ENCODE data around the gene IRS1. TPM values are rescaled to one million over a fixed set of nuclear protein-coding genes. Genes with fewer than 3 reads are reported as not detected.
"Not testable (repeated sequence)": the region's sequence is repeated elsewhere in the genome, so short reads cannot be mapped to it uniquely, and the experiment has no call there.

The IRS1 gene
- total and polyA plus RNA-seq, 3 experiments from 2014 or later, result 0.20 to 3.9 (median 3.6) TPM

GRCh38 chr2:226834880-226835279 is 35.3 kb upstream of the IRS1 start:
- H3K9me3 ChIP-seq (ENCODE audit: low read length); H3K9me3 Mint-ChIP-seq; H3K36me3 ChIP-seq (ENCODE audit: insufficient read depth, low read length); DNase-seq; H3K27me3 ChIP-seq (ENCODE audit: insufficient read depth, low read length, poor library complexity, severe bottlenecking); H3K27me3 Mint-ChIP-seq: not testable (repeated sequence)
- CTCF ChIA-PET, result interaction anchor here (1.0 to 1.6 kb wide), 4 partner anchors 14 to 62 kb away, joined by 3 to 5 read pairs (median 4); partner anchors contain the start of gene IRS1
- Histone ChIP-seq H3K4me3 (ENCODE audit: low read length) (peak overlapping the region; percentile 85), H3K4me1 (ENCODE audit: insufficient read depth, low read length) (peaks cover 45% of the 10 kb centered on the region), H3K27ac (ENCODE audit: low read depth, low read length) (peak overlapping the region; percentile 99)
- Mint-ChIP-seq H3K36me3 (peaks cover 0 to 11% (median 1%) of the 10 kb centered on the region in 3 donors), H3K4me3 (peak overlapping the region; percentile 86 to 98 (median 94)), H3K27ac (peak overlapping the region in 4 of 8 donors; percentile 4 to 100 (median 98)), H3K4me1 (peaks cover 49 to 58% (median 57%) of the 10 kb centered on the region in 3 donors)
- POLR2A ChIA-PET, result interaction anchor here (1.1 to 3.0 kb wide), 3 partner anchors 32 to 44 kb away, joined by 3 to 33 read pairs (median 7); partner anchors contain the start of gene IRS1

DNA sequence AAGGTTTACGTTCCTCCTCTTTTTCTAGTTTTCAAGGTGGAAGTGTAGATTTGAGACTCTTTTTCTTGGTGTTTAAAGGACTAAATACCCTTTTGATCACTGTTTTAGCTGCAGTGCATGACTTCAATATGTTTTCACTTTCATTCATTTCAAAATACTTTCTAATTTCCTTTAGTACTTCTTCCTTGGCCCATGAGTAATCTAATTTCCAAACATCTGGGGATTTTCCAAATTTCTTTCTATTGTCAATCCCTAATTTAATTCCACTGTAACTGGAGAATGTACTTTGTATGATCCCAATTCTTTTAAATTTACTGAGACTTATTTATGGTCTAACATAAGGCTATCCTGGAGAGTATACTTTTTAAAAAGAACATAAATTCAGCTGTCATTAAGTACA is 32.4 kb upstream of the IRS1 start:
- Mint-ChIP-seq H3K4me1 (peaks cover 24 to 30% (median 29%) of the 10 kb centered on the region in 3 donors), H3K36me3 (peaks cover 0 to 11% (median 1%) of the 10 kb centered on the region in 3 donors), H3K9me3 (no peaks in the 10 kb centered on the region), H3K27ac (no peak overlapping the region), H3K4me3 (no peak overlapping the region), H3K27me3 (peaks cover 0 to 2% of the 10 kb centered on the region in 2 donors)
- ChIA-PET POLR2A (no interaction called here), CTCF (no interaction called here)
- Histone ChIP-seq H3K9me3 (ENCODE audit: low read length) (no peaks in the 10 kb centered on the region), H3K27ac (ENCODE audit: low read depth, low read length) (no peak overlapping the region), H3K27me3 (ENCODE audit: insufficient read depth, low read length, poor library complexity, severe bottlenecking) (no peaks in the 10 kb centered on the region), H3K4me3 (ENCODE audit: low read length) (no peak overlapping the region), H3K36me3 (ENCODE audit: insufficient read depth, low read length) (no peaks in the 10 kb centered on the region), H3K4me1 (ENCODE audit: insufficient read depth, low read length) (peaks cover 18% of the 10 kb centered on the region)
- DNase-seq, result no peak

DNA sequence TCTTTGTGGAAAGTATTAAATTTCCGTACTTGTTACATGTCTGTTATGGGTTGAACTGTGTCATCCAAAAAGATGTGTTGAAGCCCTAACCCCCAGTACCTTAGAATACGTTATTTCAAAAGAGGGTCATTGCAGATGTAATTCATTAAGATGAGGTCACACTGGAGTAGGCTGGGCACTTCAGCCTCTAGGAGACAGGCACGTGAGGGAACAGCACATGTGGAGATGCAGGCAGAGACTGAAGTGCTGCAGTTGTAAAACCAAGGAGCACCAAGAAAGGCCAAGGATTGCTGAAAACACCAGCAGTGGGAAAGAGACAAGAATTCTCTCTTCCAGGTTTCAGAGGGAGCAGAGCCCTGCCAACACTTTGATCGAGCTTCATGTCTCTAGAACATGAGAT is 31.6 kb upstream of the IRS1 start:
- no peaks in the 10 kb centered on the region for H3K27me3 ChIP-seq (ENCODE audit: insufficient read depth, low read length, poor library complexity, severe bottlenecking)
- CTCF ChIA-PET, result interaction anchor here (1.3 kb wide), 1 partner anchor 9 kb away, joined by 3 read pairs; no protein-coding TSS in a partner anchor
- H3K36me3 ChIP-seq (ENCODE audit: insufficient read depth, low read length), result no peaks in the 10 kb centered on the region
- Mint-ChIP-seq H3K4me1 (peaks cover 18 to 23% (median 23%) of the 10 kb centered on the region in 3 donors), H3K9me3 (no peaks in the 10 kb centered on the region), H3K27me3 (peaks cover 0 to 2% of the 10 kb centered on the region in 2 donors), H3K4me3 (no peak overlapping the region), H3K36me3 (peaks cover 0 to 9% (median 1%) of the 10 kb centered on the region in 3 donors), H3K27ac (peak overlapping the region in 1 of 8 donors; percentile 30)
- POLR2A ChIA-PET, result no interaction called here
- H3K4me1 ChIP-seq (ENCODE audit: insufficient read depth, low read length), result peaks cover 13% of the 10 kb centered on the region
- DNase-seq, result no peak
- no peaks in the 10 kb centered on the region for H3K9me3 ChIP-seq (ENCODE audit: low read length)
- no peak overlapping the region for H3K27ac ChIP-seq (ENCODE audit: low read depth, low read length)
- H3K4me3 ChIP-seq (ENCODE audit: low read length), result no peak overlapping the region

DNA sequence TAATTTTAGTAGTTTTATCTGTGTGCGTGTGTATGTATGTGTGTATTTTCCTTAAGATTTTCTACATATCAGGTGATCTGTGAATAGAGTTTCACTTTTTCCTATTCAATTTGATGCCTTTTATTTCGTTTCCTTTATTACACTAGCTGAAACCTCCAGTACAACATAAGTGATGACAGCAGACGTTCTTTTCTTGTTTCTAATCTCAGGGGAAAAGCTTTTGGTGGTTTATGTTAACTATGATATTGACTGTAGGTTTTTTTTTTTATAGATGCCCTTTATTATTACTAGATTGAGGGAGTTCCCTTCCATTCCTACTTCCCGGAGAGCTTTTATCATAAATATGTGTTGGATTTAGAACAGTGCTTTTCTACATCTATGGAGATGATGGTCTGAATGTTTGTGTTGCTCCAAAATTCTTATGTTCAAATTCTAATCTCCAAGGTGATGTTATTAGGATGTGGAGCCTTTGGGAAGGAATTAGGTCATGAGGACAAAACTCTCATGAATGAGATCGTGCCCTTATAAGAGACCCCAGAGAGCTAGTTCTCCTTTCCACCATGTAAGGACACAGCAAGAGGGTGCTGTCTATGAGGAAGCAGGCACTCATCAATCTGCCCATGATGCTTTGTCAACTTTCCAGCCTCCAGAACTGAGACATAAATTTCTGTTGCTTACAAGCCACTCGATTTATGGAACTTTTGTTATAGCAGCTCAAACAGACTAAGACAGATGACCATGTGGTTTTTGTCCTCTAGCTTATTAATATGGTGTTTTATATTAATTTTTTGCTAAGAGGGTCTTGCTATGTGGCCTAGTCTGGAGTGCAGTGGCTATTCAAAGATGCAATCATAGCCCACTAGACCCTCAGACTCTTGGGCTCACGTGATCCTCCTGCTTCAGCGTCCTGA is 30.4 kb upstream of the IRS1 start:
- Mint-ChIP-seq H3K4me3 (no peak overlapping the region), H3K36me3 (peaks cover 0 to 1% (median 1%) of the 10 kb centered on the region in 3 donors), H3K4me1 (peaks cover 12 to 19% (median 17%) of the 10 kb centered on the region in 3 donors), H3K9me3 (no peaks in the 10 kb centered on the region), H3K27ac (peak overlapping the region in 1 of 8 donors; percentile 9), H3K27me3 (no peaks in the 10 kb centered on the region)
- Histone ChIP-seq H3K27ac (ENCODE audit: low read depth, low read length) (no peak overlapping the region), H3K36me3 (ENCODE audit: insufficient read depth, low read length) (no peaks in the 10 kb centered on the region), H3K4me3 (ENCODE audit: low read length) (no peak overlapping the region), H3K27me3 (ENCODE audit: insufficient read depth, low read length, poor library complexity, severe bottlenecking) (no peaks in the 10 kb centered on the region), H3K4me1 (ENCODE audit: insufficient read depth, low read length) (peaks cover 6% of the 10 kb centered on the region), H3K9me3 (ENCODE audit: low read length) (no peaks in the 10 kb centered on the region)
- ChIA-PET CTCF (interaction anchor here (1.3 kb wide), 1 partner anchor 8 kb away, joined by 3 read pairs; no protein-coding TSS in a partner anchor), POLR2A (no interaction called here)
- DNase-seq, result no peak

DNA sequence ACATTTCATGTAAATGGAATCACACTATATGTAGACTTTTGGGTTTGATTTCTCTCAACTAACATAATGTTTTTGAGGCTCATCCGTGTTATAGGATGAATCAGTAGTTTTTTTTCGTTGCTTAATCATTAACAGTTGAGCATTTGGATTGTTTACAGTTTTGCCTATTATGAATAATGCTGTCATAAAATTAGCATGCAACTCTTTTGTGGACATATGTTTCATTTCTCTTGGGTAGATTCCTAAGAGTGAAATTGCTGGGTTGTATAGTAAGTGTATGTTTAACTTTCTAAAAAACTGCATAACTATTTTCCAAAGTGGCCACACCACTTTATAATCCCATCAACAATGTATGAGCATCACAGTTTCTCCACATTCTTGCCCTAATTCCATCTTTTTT is 28.6 kb upstream of the IRS1 start:
- Histone ChIP-seq H3K4me3 (ENCODE audit: low read length) (no peak overlapping the region), H3K9me3 (ENCODE audit: low read length) (no peaks in the 10 kb centered on the region), H3K4me1 (ENCODE audit: insufficient read depth, low read length) (no peaks in the 10 kb centered on the region), H3K27me3 (ENCODE audit: insufficient read depth, low read length, poor library complexity, severe bottlenecking) (no peaks in the 10 kb centered on the region), H3K36me3 (ENCODE audit: insufficient read depth, low read length) (no peaks in the 10 kb centered on the region), H3K27ac (ENCODE audit: low read depth, low read length) (no peak overlapping the region)
- Mint-ChIP-seq H3K9me3 (peaks cover 0 to 4% (median 0%) of the 10 kb centered on the region in 5 donors), H3K4me1 (peaks cover 0 to 2% (median 1%) of the 10 kb centered on the region in 3 donors), H3K27ac (no peak overlapping the region), H3K27me3 (no peaks in the 10 kb centered on the region), H3K4me3 (no peak overlapping the region), H3K36me3 (peaks cover 1 to 4% (median 3%) of the 10 kb centered on the region in 3 donors)
- CTCF ChIA-PET, result no interaction called here
- POLR2A ChIA-PET, result no interaction called here
- DNase-seq, result no peak

DNA sequence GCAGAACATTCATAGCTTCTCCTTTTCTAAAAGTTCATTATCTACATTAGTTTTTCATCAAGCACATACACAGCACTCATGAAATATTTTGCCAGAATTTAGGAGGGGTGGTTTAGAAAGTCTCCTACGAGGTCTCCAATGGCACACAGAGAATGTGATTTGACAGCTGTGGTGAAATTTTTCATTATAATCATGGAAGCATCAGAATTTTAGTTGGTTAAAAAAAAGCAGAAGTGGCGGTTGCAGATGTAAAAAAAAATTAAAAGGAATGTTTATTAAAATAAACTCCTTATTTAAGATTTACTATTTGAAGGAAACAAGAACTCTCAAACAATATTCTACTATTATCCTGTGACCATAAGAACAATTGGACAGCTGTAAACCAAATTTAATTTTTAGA is 25.4 kb upstream of the IRS1 start:
- Histone ChIP-seq H3K27me3 (ENCODE audit: insufficient read depth, low read length, poor library complexity, severe bottlenecking) (no peaks in the 10 kb centered on the region), H3K4me3 (ENCODE audit: low read length) (no peak overlapping the region), H3K36me3 (ENCODE audit: insufficient read depth, low read length) (no peaks in the 10 kb centered on the region), H3K9me3 (ENCODE audit: low read length) (no peaks in the 10 kb centered on the region), H3K4me1 (ENCODE audit: insufficient read depth, low read length) (no peaks in the 10 kb centered on the region), H3K27ac (ENCODE audit: low read depth, low read length) (no peak overlapping the region)
- H3K9me3 Mint-ChIP-seq, result peaks cover 0 to 4% (median 0%) of the 10 kb centered on the region in 5 donors
- DNase-seq, result no peak
- CTCF ChIA-PET, result no interaction called here
- H3K36me3 Mint-ChIP-seq, result peaks cover 0 to 4% (median 2%) of the 10 kb centered on the region in 3 donors
- H3K4me3 Mint-ChIP-seq, result no peak overlapping the region
- no peak overlapping the region for H3K27ac Mint-ChIP-seq
- peaks cover under 1 to 3% of the 10 kb centered on the region in 2 donors for H3K27me3 Mint-ChIP-seq
- no peaks in the 10 kb centered on the region for H3K4me1 Mint-ChIP-seq
- POLR2A ChIA-PET, result no interaction called here

DNA sequence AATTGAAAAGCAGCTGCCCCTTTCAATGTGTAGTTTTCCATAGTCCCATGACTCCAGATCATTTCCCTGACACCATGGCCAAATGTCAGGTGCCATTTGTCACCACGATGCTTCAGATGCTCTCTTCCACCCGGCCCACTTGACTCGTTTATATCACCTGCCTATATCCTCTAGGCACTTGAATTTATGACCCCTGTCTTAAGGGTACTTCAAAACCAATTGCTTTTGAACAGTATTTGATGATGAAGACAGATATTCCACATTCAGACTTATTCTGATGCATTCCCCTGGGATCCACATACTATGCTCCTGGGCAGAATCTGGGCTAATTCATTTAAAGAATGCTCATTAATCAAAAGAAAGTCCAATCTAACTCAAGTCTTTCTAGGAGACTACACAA is 19.3 kb upstream of the IRS1 start:
- H3K9me3 Mint-ChIP-seq, result peaks cover 0 to 4% (median 0%) of the 10 kb centered on the region in 5 donors
- ChIA-PET POLR2A (no interaction called here), CTCF (no interaction called here)

GRCh38 chr2:226813148-226813701 is 13.6 kb upstream of the IRS1 start:
- Histone ChIP-seq H3K27me3 (ENCODE audit: insufficient read depth, low read length, poor library complexity, severe bottlenecking) (no peaks in the 10 kb centered on the region), H3K9me3 (ENCODE audit: low read length) (no peaks in the 10 kb centered on the region), H3K4me3 (ENCODE audit: low read length) (no peak overlapping the region), H3K4me1 (ENCODE audit: insufficient read depth, low read length) (no peaks in the 10 kb centered on the region), H3K27ac (ENCODE audit: low read depth, low read length) (no peak overlapping the region), H3K36me3 (ENCODE audit: insufficient read depth, low read length) (no peaks in the 10 kb centered on the region)
- ChIA-PET POLR2A (no interaction called here), CTCF (interaction anchor here (0.6 kb wide), 1 partner anchor 73 kb away, joined by 3 read pairs; no protein-coding TSS in a partner anchor)
- Mint-ChIP-seq H3K27me3 (peaks cover 13 to 59% of the 10 kb centered on the region in 2 donors), H3K36me3 (no peaks in the 10 kb centered on the region), H3K4me1 (no peaks in the 10 kb centered on the region), H3K4me3 (no peak overlapping the region), H3K9me3 (no peaks in the 10 kb centered on the region), H3K27ac (no peak overlapping the region)
- DNase-seq, result no peak

More for the DNA sequence above, 19.3 kb upstream of the IRS1 start:
- Mint-ChIP-seq H3K4me3 (no peak overlapping the region), H3K27me3 (peaks cover 7 to 23% of the 10 kb centered on the region in 2 donors), H3K4me1 (no peaks in the 10 kb centered on the region), H3K27ac (no peak overlapping the region), H3K36me3 (peaks cover 0 to 4% (median 2%) of the 10 kb centered on the region in 3 donors)
- Histone ChIP-seq H3K4me3 (ENCODE audit: low read length) (no peak overlapping the region), H3K27ac (ENCODE audit: low read depth, low read length) (no peak overlapping the region), H3K4me1 (ENCODE audit: insufficient read depth, low read length) (no peaks in the 10 kb centered on the region), H3K36me3 (ENCODE audit: insufficient read depth, low read length) (no peaks in the 10 kb centered on the region), H3K27me3 (ENCODE audit: insufficient read depth, low read length, poor library complexity, severe bottlenecking) (no peaks in the 10 kb centered on the region), H3K9me3 (ENCODE audit: low read length) (no peaks in the 10 kb centered on the region)
- DNase-seq, result no peak

All from CD8-positive, alpha-beta memory T cell (primary cell).